PC-3 (cell line): ENCODE results near the gene CIAO2B. TPM values are rescaled to one million over a fixed set of nuclear protein-coding genes. Genes with fewer than 3 reads are reported as not detected.
"Not testable (repeated sequence)": the region's sequence is repeated elsewhere in the genome, so short reads cannot be mapped to it uniquely, and the experiment has no call there.

Experiments used
- ATAC-seq: fragments of 200-7000 bp; cut with Tn5 transposase; 2 replicates; pipeline ENCODE4 v1.9.1; 2020; ENCODE audit warnings: mild to moderate bottlenecking, moderate library complexity
- BruUV-seq: library from RNA; stranded (reverse); fragments of 400-500 nt; replicated peaks from 2 replicates; lab custom pipeline; 2021; lab: Mats Ljungman, UMichigan
- CTCF ChIA-PET: fragments of 300-600 bp; sonication (Branson Sonifier 250); formaldehyde crosslinking; loops from one replicate; lab custom pipeline; 2022; ENCODE audit warnings: antibody characterized with exemption; lab: Charles Lee
- POLR2A ChIA-PET: fragments of 300-600 bp; sonication (Branson Sonifier 250); formaldehyde crosslinking; loops from one replicate; lab custom pipeline; 2022; ENCODE audit warnings: antibody characterized with exemption; ENCODE audit not compliant: unreplicated experiment; lab: Charles Lee
- DNase-seq: peaks from one replicate; pipeline ENCODE4 v3.0.0-alpha.2; 2015
- H2AFZ ChIP-seq: fragments of 300-600 bp; sonication (generic); 2 replicates; pipeline ENCODE4 v1.6.0; 2016; ENCODE audit warnings: antibody characterized with exemption, low read length
- H3F3A ChIP-seq: fragments of 300-600 bp; sonication (generic); one replicate; pipeline ENCODE4 v1.6.0; 2017; ENCODE audit warnings: antibody characterized with exemption, low read length, control low read depth, mild to moderate bottlenecking; ENCODE audit not compliant: unreplicated experiment
- H3K27ac ChIP-seq: fragments of 300-600 bp; sonication (generic); 2 replicates; pipeline ENCODE4 v1.5.1; 2016; ENCODE audit warnings: mild to moderate bottlenecking, low read length
- H3K27me3 ChIP-seq: fragments of 300-600 bp; sonication (generic); 2 replicates; pipeline ENCODE4 v1.6.1; 2016; ENCODE audit warnings: low read length, mixed read lengths
- H3K36me3 ChIP-seq: fragments of 300-600 bp; sonication (generic); 2 replicates; pipeline ENCODE4 v1.6.1; 2016; ENCODE audit warnings: low read depth, mixed run types, low read length, mixed read lengths
- H3K4me1 ChIP-seq: fragments of 300-600 bp; sonication (generic); 2 replicates; pipeline ENCODE4 v1.5.1; 2016; ENCODE audit warnings: low read length; ENCODE audit not compliant: insufficient read depth
- H3K4me2 ChIP-seq: fragments of 300-600 bp; sonication (generic); 2 replicates; pipeline ENCODE4 v1.6.0; 2016; ENCODE audit warnings: low read length
- H3K4me3 ChIP-seq: fragments of 300-600 bp; sonication (generic); 2 replicates; pipeline ENCODE4 v1.5.1; 2016; ENCODE audit warnings: mild to moderate bottlenecking, low read length, mixed read lengths
- H3K79me2 ChIP-seq: fragments of 300-600 bp; sonication (generic); 2 replicates; pipeline ENCODE4 v1.6.1; 2017; ENCODE audit warnings: low read length, mixed read lengths
- H3K9ac ChIP-seq: fragments of 300-600 bp; sonication (generic); 2 replicates; pipeline ENCODE4 v1.6.0; 2016; ENCODE audit warnings: mild to moderate bottlenecking, low read length
- H3K9me2 ChIP-seq: fragments of 300-600 bp; sonication (generic); replicated peaks from 2 replicates; pipeline ENCODE4 v1.6.1; 2016; ENCODE audit warnings: mixed run types, low read length, mixed read lengths
- H3K9me3 ChIP-seq: fragments of 300-600 bp; sonication (generic); 2 replicates; pipeline ENCODE4 v1.6.1; 2016; ENCODE audit warnings: low read length, mixed read lengths
- H4K20me1 ChIP-seq: fragments of 300-600 bp; sonication (generic); 2 replicates; pipeline ENCODE4 v1.6.1; 2016; ENCODE audit warnings: low read length, mixed read lengths
- CTCF ChIP-seq: fragments of 300-600 bp; sonication (generic); conservative IDR thresholded peaks from 2 replicates; pipeline ENCODE4 v1.5.1; 2017; ENCODE audit warnings: antibody characterized with exemption, low read depth, mild to moderate bottlenecking, low read length
- EZH2 ChIP-seq: fragments of 300-600 bp; sonication (generic); IDR thresholded peaks from one replicate; pipeline ENCODE4 v1.6.1; 2017; ENCODE audit warnings: antibody characterized with exemption, mild to moderate bottlenecking, low read length; ENCODE audit not compliant: unreplicated experiment
- EZH2phosphoT487 ChIP-seq: fragments of 300-600 bp; sonication (generic); IDR thresholded peaks from 2 replicates; pipeline ENCODE4 v1.6.1; 2018; ENCODE audit warnings: mild to moderate bottlenecking, antibody characterized with exemption, low read length, borderline replicate concordance
- intact Hi-C: fragments of 100-400 bp; cut with micrococcal nuclease; formaldehyde crosslinking; loops from 2 replicates; pipeline ENCODE4 v1.9.0; 2023
- total RNA-seq: library from RNA; depleted of rRNA; stranded (reverse); fragments of >200 nt; gene quantifications from 2 replicates; pipeline ENCODE4 v1.2.3, GENCODE V29; 2014

The CIAO2B gene
- total RNA-seq, 1 experiment from 2014 or later: 172 TPM

- H3K27ac ChIP-seq: no peak overlapping the region
- intact Hi-C loops: no loop called here
- ChIA-PET POLR2A (no interaction called here), CTCF (no interaction called here)
- no peak overlapping the region for H2AFZ ChIP-seq
- no peaks in the 10 kb centered on the region for H3K9me2 ChIP-seq
- H3F3A ChIP-seq: no peaks in the 10 kb centered on the region
- no peak for TF ChIP-seq CTCF
- TF ChIP-seq EZH2: no peak
- TF ChIP-seq EZH2phosphoT487: no peak
- H3K4me3 ChIP-seq: no peak overlapping the region
- ATAC-seq: no peak
- no peaks in the 10 kb centered on the region for H4K20me1 ChIP-seq
- H3K27me3 ChIP-seq: no peaks in the 10 kb centered on the region
- no TSS peak for BruUV-seq
- peaks cover 4% of the 10 kb centered on the region; the same call in 1 of the 2 replicates for H3K4me1 ChIP-seq
- H3K9me3 ChIP-seq: no peaks in the 10 kb centered on the region
- no peaks in the 10 kb centered on the region for H3K36me3 ChIP-seq
- no peak for DNase-seq
- no peak overlapping the region for H3K9ac ChIP-seq
- H3K79me2 ChIP-seq: no peaks in the 10 kb centered on the region
- no peak overlapping the region for H3K4me2 ChIP-seq
Observed at GRCh38 chr16:66898933-66899309, 35.3 kb downstream of the CIAO2B start.

DNA sequence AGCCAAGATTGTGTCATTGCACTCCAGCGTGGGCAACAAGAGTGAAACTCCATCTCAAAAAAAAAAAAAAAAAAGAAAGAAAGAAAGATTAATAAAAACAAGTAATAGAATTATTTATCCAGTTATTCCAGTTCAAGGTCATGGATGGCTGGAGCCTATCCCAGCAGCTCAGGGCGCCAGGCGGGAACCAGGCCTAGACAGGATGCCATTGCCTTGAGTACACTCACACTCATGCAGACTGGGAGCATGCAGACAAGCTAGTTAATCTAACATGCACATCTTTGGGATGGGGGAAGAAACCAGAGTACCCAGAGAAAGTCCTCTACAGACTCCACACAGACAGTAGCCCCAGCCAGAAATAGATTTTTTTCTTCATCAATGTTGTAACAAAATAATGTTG, 36.0 kb downstream of the CIAO2B start:
- Histone ChIP-seq H2AFZ (no peak overlapping the region), H3K9me2 (no peaks in the 10 kb centered on the region), H3K4me3 (no peak overlapping the region), H3K27ac (no peak overlapping the region), H3K36me3 (no peaks in the 10 kb centered on the region), H3K79me2 (no peaks in the 10 kb centered on the region), H4K20me1 (no peaks in the 10 kb centered on the region), H3K4me2 (no peak overlapping the region), H3K9me3 (no peaks in the 10 kb centered on the region), H3F3A (no peaks in the 10 kb centered on the region), H3K4me1 (peaks cover 4% of the 10 kb centered on the region; the same call in 1 of the 2 replicates), H3K27me3 (no peaks in the 10 kb centered on the region), H3K9ac (no peak overlapping the region)
- ATAC-seq (no peak), DNase-seq (no peak)
- TF ChIP-seq EZH2phosphoT487 (no peak), CTCF (no peak)
- POLR2A ChIA-PET: no interaction called here
- no TSS peak for BruUV-seq
- CTCF ChIA-PET: no interaction called here
- intact Hi-C loops: no loop called here

DNA sequence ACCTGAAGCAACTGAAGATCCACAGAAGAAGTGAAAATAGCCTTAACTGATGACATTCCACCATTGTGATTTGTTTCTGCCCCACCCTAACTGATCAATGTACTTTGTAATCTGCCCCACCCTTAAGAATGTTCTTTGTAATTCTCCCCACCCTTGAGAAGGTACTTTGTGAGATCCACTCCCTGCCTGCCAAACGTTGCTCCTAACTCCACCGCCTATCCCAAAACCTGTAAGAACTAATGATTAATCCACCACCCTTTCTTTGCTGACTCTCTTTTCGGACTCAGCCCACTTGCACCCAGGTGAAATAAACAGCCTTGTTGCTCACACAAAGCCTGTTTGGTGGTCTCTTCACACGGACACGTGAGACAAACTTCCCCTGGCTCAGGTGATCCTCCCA, 37.5 kb downstream of the CIAO2B start:
- POLR2A ChIA-PET, H3K36me3 ChIP-seq, H3K27ac ChIP-seq, BruUV-seq, DNase-seq, H3K9ac ChIP-seq, H3K4me3 ChIP-seq, H3K9me3 ChIP-seq, H2AFZ ChIP-seq, ATAC-seq, H3K4me2 ChIP-seq, H3K79me2 ChIP-seq, intact Hi-C loops, H3K27me3 ChIP-seq, H3K9me2 ChIP-seq, H3K4me1 ChIP-seq, H4K20me1 ChIP-seq, CTCF ChIA-PET, H3F3A ChIP-seq: not testable (repeated sequence)
